K562 (cell line): ENCODE measurements around the gene SDS. TPM values are rescaled to one million over a fixed set of nuclear protein-coding genes. Genes with fewer than 3 reads are reported as not detected.

Experiments used
- ATF3 ChIP-seq, 2 experiments: fragments of 450-650 bp in 1 of 2; sonication (generic) in 1 of 2; formaldehyde crosslinking in 1 of 2; IDR thresholded peaks in 1 of 2; conservative IDR thresholded peaks in 1 of 2; 2 replicates each; pipeline versions ENCODE4 v1.6.1 to v1.8.1; 2016 to 2023; ENCODE audit warnings: mild to moderate bottlenecking in 2 of 2, moderate library complexity in 2 of 2, inconsistent platforms in 1 of 2, missing genetic modification reagents in 1 of 2
- BHLHE40 ChIP-seq: IDR thresholded peaks from 2 replicates; pipeline ENCODE4 v1.6.1; 2011; ENCODE audit warnings: low read length, improper control_type of control experiment
- BRD9 ChIP-seq: fragments of 450-650 bp; IDR thresholded peaks from 2 replicates; pipeline ENCODE4 v1.6.1; 2018; ENCODE audit warnings: low read depth; ENCODE audit not compliant: partially characterized antibody
- GMEB1 ChIP-seq: fragments of 250-450 bp; sonication (Bioruptor Pico); IDR thresholded peaks from 2 replicates; pipeline ENCODE4 v1.4.0; 2020; ENCODE audit warnings: mild to moderate bottlenecking
- NFYB ChIP-seq: IDR thresholded peaks from 2 replicates; pipeline ENCODE4 v1.6.1; 2011; ENCODE audit warnings: mild to moderate bottlenecking, moderate library complexity; ENCODE audit not compliant: insufficient read length; ENCODE audit errors: extremely low read depth
- UBTF ChIP-seq, 2 experiments: IDR thresholded peaks; 2 replicates each; pipeline ENCODE4 v1.6.1; 2012; ENCODE audit warnings: improper control_type of control experiment in 2 of 2, low read depth in 2 of 2, low read length in 2 of 2, borderline replicate concordance in 1 of 2
- USF1 ChIP-seq: sonication (generic); formaldehyde crosslinking; IDR thresholded peaks from 2 replicates; pipeline ENCODE4 v1.9.0; 2022; ENCODE audit warnings: mild to moderate bottlenecking, missing genetic modification reagents
- polyA plus RNA-seq, 8 experiments: library from polyadenylated mRNA; depleted of rRNA in 4 of 8; stranded (reverse) in 5 of 8; unstranded in 3 of 8; fragments of >200 nt; fragmentation: Nextera tagmentation in 2 of 8; fragmentation: Illumina TruSeq in 1 of 8; extraction: Ambion mirVana in 2 of 8; extraction: Trizol in 1 of 8; gene quantifications; 2 replicates each; pipeline versions ENCODE4 v1.2.1 to v1.2.3, GENCODE V29; 2011 to 2014; ENCODE audit warnings: inconsistent platforms in 1 of 8, missing spikeins in 1 of 8
- total RNA-seq, 7 experiments: library from RNA; depleted of rRNA in 6 of 7; stranded (reverse); fragments of >200 nt in 6 of 7; fragmentation: Illumina TruSeq in 2 of 7; extraction: Trizol in 2 of 7; gene quantifications; 2 replicates each; pipeline versions ENCODE4 v1.2.1 to v1.2.3, GENCODE V29; 2011 to 2021; ENCODE audit warnings: low replicate concordance in 1 of 7

Gene SDS
- total and polyA plus RNA-seq, 9 of the 15 experiments (the other 6 are each of a cell fraction or from before 2014, with no cell fraction given): 0.07 to 1.1 (median 0.12) TPM; not detected in 1

GRCh38 chr12:113368331-113368730 lies 35.4 kb downstream of the SDS start (continued):
- TF ChIP-seq NFYB (peak; percentile 99), GMEB1 (no peak), UBTF (IDR thresholded peaks at IDR 0.05; ENCODE audit: borderline replicate concordance in 1 of 2, low read depth in 2 of 2, low read length in 2 of 2) (no peak), BRD9 (no peak), USF1 (peak; percentile 90), ATF3 (IDR thresholded peaks at IDR 0.05) (no peak), ATF3 (CRISPR knock-in tag; conservative IDR thresholded peaks at IDR 0.05) (no peak), BHLHE40 (0 out of 2 replicates have a peak, but pooled peaks have one; percentile 33)
